ENCODE data around the gene FUT3.
A peak's percentile ranks its signal among the peaks of the same experiment; 100 is the strongest.
"Not testable (repeated sequence)": the region's sequence is repeated elsewhere in the genome, so short reads cannot be mapped to it uniquely, and the experiment has no call there.

FUT3 gene

GRCh38 chr19:5844456-5845433 is 6.5 kb downstream of the FUT3 start:
- no peak for DNase-seq

GRCh38 chr19:5843295-5843927 is 7.8 kb downstream of the FUT3 start:
- DNase-seq = no peak

- not testable (repeated sequence) for DNase-seq
Measured at GRCh38 chr19:5841735-5842111, 9.5 kb downstream of the FUT3 start.

DNA sequence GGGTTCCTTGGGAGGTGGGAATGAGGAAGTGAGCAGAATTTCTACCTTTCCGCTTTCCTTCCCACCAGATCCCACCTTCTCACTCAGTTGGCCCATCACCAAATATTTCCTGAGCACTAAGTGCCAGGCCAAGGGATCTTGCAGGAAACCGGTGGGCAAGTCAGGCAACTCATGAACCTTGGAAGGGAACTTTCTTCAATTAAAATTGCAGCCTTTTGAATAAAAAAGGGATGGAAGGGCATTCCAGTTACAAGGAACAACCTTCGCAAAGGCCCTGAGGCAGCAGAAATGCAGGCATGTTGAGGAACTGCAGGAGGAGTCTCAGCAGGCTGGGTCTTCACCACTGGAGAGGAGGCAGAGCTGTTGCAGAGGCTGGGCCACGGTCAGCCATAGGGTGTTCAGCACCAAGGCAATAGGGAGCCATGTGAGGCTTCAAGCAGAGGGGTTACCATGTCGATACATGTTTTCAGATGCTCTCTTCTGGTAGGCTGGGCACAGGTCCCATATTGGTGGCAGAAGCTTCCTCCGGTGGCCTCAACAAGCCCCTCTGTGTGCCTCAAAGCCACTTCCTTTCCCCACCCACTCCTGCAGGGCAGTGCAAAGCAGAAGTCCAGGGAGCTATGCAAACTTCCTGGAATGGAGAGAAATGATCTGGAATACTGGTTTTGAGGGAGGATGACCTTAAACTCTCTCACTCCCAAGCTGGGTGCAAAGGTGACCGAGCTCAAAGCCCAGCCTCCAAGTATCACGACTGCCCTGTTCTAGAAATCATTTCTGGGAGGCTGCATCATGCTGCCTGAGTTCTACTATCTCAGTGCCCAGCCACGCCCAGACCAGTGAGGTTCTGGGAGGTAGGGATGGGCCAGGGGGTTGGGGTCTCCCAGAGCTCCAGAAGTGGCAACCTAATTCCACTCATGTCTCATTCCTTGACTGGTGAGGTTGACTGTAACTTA is 11.9 kb downstream of the FUT3 start, which contains the start of gene FUT6:
TSS of gene FUT6 (minus strand) at position 638 of the 953 bp plus-strand sequence. CDS start 7,135 bp downstream, outside the sequence.
- DNase-seq = no peak

GRCh38 chr19:5838353-5839064 is 12.7 kb downstream of the FUT3 start:
- DNase-seq = no peak

- no peak for DNase-seq
Measured at GRCh38 chr19:5837761-5838352, 13.4 kb downstream of the FUT3 start.

DNA sequence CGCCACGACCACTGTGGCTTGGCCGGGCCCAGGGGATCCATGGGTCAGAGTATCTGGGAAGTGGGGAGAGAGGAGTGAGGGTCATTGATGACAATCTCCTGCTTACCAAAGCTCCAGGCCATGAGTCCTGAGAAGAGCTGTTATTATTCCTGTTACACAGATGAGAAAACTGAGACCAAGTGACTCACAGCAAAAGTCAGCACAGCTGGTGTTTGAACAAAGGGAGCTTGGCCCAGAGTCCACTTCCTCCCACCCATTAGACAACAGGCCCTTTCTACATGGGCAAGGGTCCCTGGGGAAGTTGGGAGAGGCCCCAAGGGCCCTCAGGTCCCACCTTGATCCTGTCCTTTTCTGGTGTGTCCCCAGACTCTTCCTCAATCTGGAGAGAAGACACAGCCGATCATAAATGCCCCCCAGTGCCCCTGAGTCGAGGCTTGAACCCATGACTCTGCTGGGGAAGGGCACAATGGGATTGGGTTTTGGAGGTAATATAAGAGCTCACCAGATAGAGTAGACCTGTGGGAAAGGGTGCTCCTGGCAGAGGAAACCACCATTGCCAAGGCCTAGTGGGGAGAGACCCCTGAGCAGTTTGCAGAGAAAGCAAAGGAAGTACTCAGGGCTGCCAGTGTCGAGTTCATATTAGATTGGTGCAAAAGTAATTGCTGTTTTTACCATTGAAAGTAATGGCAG is 18.6 kb downstream of the FUT3 start:
- no peak for DNase-seq

DNA sequence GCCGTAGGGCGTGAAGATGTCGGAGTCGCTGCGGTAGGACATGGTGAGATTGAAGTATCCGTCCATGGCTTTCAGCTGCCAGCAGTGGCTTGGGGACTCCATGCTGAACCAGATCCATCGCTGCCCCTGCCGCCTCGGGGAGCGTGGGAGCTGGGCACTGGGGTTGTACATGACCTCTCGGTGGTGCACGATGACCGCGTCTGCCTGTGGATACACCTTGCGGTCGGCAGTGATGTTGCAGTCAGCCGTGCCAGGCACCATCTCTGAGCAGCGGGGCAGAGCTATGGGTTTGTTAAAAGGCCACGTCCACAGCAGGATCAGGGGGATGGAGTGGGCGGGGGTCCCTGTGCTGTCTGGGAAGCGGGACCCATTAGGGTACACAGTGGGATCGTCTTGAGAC is 19.2 kb downstream of the FUT3 start:
- no peak for DNase-seq

- DNase-seq = no peak
Measured at GRCh38 chr19:5831159-5831558, 20.1 kb downstream of the FUT3 start.

- DNase-seq = no peak
Measured at GRCh38 chr19:5829567-5830310, 21.5 kb downstream of the FUT3 start.

GRCh38 chr19:5828661-5829566 is 22.3 kb downstream of the FUT3 start:
- DNase-seq = peak; percentile 56

DNA sequence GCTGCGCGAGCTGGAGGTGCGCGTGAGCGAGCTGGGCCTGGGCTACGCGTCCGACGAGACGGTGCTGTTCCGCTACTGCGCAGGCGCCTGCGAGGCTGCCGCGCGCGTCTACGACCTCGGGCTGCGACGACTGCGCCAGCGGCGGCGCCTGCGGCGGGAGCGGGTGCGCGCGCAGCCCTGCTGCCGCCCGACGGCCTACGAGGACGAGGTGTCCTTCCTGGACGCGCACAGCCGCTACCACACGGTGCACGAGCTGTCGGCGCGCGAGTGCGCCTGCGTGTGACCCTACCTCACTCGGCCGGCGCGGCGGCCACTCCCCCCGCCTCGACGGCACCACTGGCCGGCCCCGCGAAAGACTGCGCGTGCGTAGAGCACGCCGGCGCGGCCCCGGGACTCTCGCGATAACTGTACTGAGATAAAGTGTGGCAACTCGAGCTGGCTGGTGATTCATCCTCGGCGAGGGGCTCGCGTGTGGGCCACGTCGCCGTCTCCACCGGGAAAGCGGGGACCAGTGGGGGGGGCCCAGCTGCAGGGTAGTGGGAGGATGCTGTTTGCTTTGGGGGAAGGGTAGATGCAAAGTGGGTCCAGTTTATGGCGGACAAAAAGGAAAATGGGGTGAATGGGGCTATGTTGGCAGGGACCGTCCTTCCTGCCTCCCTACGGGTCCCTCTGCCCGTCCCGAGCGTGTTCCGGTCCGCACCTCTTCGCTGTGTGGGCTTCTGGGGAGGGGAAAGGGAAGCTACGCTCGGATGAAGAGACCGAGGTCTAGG is 23.2 kb downstream of the FUT3 start:
- DNase-seq = peak; percentile 97

DNA sequence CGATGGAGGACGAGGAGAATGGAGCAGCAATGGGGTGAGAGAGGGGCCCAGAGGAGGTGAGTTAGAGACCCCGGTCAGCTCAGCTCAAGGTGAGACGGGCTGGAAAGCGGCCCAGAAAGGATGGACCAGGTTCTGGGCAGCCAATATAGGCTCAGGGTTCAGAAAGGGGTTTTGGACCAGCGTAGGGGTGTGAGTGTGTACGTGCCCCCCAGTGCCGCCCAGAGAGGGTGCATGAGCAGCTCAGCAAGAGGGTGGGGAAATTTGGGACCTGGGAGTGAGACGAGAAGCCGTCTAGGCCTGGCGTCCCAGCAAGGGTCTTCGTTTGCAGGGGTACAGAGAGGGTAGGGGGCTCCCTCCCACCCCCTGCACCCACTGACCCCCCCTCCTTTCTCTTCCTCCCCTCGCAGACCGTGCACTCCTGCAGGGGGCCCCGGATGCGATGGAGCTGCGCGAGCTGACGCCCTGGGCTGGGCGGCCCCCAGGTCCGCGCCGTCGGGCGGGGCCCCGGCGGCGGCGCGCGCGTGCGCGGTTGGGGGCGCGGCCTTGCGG is 23.8 kb downstream of the FUT3 start:
- DNase-seq = no peak

DNA sequence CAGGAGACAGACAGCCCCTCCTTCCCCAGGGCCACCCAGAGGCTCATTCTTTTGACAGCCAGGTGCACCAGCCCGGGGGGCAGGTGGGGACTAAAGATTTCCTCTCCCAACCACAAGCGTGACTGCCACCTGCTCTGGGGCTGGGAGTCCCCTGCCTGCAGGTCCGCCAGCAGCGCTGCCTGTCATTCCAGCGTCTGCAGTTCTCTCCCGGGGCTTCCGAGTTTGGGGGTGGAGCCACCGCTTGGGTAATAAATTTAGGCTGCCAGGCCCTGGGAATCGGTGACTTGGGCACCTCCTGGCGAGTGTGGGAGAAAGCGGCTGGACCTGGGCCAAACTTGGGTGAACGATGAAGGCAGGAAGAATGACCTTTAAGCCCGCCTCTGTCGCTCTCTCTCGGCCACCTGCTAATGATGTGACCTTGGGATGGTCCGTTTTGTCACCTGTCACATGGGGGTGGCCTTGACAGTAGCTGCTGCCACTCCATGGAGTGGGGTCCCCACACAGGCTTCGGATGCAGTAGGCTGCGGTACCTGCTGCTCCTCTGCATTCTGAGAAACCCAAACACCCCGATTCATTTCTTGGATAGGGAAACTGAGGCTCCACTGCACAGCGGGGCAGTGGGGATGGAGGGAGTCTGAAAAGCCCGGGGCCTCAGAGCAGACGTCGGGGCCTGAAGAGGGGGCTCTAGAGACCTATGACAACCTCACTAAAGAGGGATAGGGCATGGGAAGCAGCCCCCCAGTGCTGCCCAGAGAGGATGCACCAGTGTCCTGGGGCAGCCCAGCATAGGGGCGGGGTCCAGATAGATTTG is 24.5 kb downstream of the FUT3 start:
- DNase-seq = peak; percentile 98

GRCh38 chr19:5825178-5825577 is 26.1 kb downstream of the FUT3 start:
- no peak for DNase-seq

DNA sequence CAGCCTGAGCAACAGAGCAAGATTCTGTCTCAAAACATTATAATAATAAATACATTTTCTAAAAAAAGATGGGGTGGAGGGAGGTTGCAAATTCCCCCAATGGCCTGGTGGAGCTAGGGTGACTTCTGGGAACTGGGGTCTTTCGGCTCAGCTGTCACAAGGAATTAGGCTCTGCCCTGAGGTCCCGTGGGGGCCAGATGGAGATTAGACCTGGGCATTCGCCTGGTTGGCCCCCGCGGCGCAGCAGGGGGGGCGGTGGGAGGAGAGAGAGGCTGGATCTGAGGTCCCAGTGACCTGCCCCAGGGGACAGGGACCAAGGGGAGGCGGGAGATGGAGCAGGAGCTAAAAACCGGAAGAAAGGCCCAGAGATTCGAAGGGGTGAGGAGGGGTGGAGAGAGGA is 26.5 kb downstream of the FUT3 start:
- DNase-seq = no peak

- DNase-seq = no peak
Measured at GRCh38 chr19:5823579-5824281, 27.5 kb downstream of the FUT3 start.
